A673 (cell line): ENCODE data around the gene OCEL1. TPM values are rescaled to one million over a fixed set of nuclear protein-coding genes. Genes with fewer than 3 reads are reported as not detected.

Source experiments
- BruUV-seq: library from RNA; stranded (reverse); fragments of 400-500 nt; replicated peaks from 2 replicates; lab custom pipeline; 2021; lab: Mats Ljungman, UMichigan
- CTCF ChIA-PET: fragments of 300-600 bp; sonication (Branson Sonifier 250); formaldehyde crosslinking; loops from one replicate; lab custom pipeline; 2022; ENCODE audit warnings: antibody characterized with exemption; lab: Charles Lee
- POLR2A ChIA-PET: fragments of 300-600 bp; sonication (Branson Sonifier 250); formaldehyde crosslinking; loops from one replicate; lab custom pipeline; 2022; ENCODE audit warnings: antibody characterized with exemption; ENCODE audit not compliant: low non-redundant PET; lab: Charles Lee
- DNase-seq: peaks from one replicate; pipeline ENCODE4 v3.0.0-alpha.2; 2015; ENCODE audit warnings: low spot score
- H3K27ac ChIP-seq: fragments of 200-600 bp; sonication (generic); 2 replicates; pipeline ENCODE4 v1.5.1; 2016; ENCODE audit warnings: mixed run types, low read depth, mild to moderate bottlenecking, mixed read lengths, antibody characterized with exemption, low read length; ENCODE audit not compliant: poor library complexity, severe bottlenecking
- H3K27me3 ChIP-seq: fragments of 200-600 bp; sonication (generic); replicated peaks from 2 replicates; pipeline ENCODE4 v1.6.1; 2017; ENCODE audit warnings: mixed run types, low read depth, mild to moderate bottlenecking, mixed read lengths, antibody characterized with exemption, low read length; ENCODE audit not compliant: insufficient read depth, poor library complexity
- H3K36me3 ChIP-seq: fragments of 200-600 bp; sonication (generic); 2 replicates; pipeline ENCODE4 v1.6.1; 2016; ENCODE audit warnings: mixed run types, mild to moderate bottlenecking, mixed read lengths, antibody characterized with exemption, low read length; ENCODE audit not compliant: insufficient read depth, poor library complexity, severe bottlenecking
- H3K4me1 ChIP-seq: fragments of 200-600 bp; sonication (generic); 2 replicates; pipeline ENCODE4 v1.6.1; 2017; ENCODE audit warnings: mixed run types, mild to moderate bottlenecking, mixed read lengths, antibody characterized with exemption, low read length; ENCODE audit not compliant: insufficient read depth, poor library complexity, severe bottlenecking
- H3K4me3 ChIP-seq: fragments of 200-600 bp; sonication (generic); 2 replicates; pipeline ENCODE4 v1.5.1; 2016; ENCODE audit warnings: low read depth, mixed run types, mild to moderate bottlenecking, mixed read lengths, low read length; ENCODE audit not compliant: poor library complexity, severe bottlenecking
- H3K9me3 ChIP-seq: fragments of 200-600 bp; sonication (generic); 2 replicates; pipeline ENCODE4 v1.6.1; 2016; ENCODE audit warnings: mixed run types, low read depth, mild to moderate bottlenecking, mixed read lengths, antibody characterized with exemption, low read length; ENCODE audit not compliant: poor library complexity, severe bottlenecking
- EZH2 ChIP-seq: fragments of 200-600 bp; sonication (generic); IDR thresholded peaks from 2 replicates; pipeline ENCODE4 v1.6.1; 2017; ENCODE audit warnings: borderline replicate concordance, low read depth, mild to moderate bottlenecking, mixed read lengths, antibody characterized with exemption, low read length; ENCODE audit not compliant: poor library complexity, severe bottlenecking
- intact Hi-C: fragments of 100-400 bp; cut with micrococcal nuclease; formaldehyde crosslinking; loops from one replicate; pipeline ENCODE4 v1.10.0; 2022; ENCODE audit not compliant: unreplicated experiment
- total RNA-seq: library from RNA; stranded (reverse); gene quantifications from 2 replicates; pipeline ENCODE4 v1.2.3, GENCODE V29; 2021
- TF ChIP-seq, protein P1 (sequence below): fragments of 300-800, 200-600 bp; sonication (generic); conservative IDR thresholded peaks from 2 replicates; pipeline ENCODE4 v1.5.1; 2017; ENCODE audit warnings: low read depth, mild to moderate bottlenecking, antibody characterized with exemption, low read length, moderate library complexity, mixed read lengths

OCEL1 gene
- total RNA-seq, 1 experiment from 2014 or later = 8.2 TPM

DNA sequence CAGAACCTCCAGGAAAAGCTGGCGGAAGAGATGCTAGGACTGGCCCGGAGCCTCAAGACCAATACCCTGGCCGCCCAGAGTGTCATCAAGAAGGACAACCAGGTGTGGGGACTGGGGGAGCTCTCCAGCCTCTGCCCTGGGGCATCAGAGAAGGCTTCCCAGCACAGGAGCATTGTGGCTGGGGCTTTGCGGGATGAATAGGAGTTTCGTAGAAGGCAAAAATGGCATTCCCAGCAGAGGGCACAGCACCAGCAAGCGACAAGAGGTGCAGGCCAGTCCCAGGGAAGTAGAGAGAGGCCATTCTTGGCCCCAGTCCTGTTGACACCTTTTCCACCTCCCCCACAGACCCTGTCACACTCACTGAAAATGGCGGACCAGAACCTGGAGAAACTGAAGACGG, 6.7 kb upstream of the OCEL1 start:
- H3K36me3 ChIP-seq = peaks cover 17% of the 10 kb centered on the region
- no TSS peak for BruUV-seq
- intact Hi-C loops = no loop called here
- peaks cover 13% of the 10 kb centered on the region for H3K4me1 ChIP-seq
- no peaks in the 10 kb centered on the region for H3K9me3 ChIP-seq
- ChIA-PET POLR2A (no interaction called here), CTCF (no interaction called here)
- no peak overlapping the region for H3K27ac ChIP-seq
- no peak for DNase-seq
- no peaks in the 10 kb centered on the region for H3K27me3 ChIP-seq
- H3K4me3 ChIP-seq = no peak overlapping the region
- TF ChIP-seq, protein P1, sequence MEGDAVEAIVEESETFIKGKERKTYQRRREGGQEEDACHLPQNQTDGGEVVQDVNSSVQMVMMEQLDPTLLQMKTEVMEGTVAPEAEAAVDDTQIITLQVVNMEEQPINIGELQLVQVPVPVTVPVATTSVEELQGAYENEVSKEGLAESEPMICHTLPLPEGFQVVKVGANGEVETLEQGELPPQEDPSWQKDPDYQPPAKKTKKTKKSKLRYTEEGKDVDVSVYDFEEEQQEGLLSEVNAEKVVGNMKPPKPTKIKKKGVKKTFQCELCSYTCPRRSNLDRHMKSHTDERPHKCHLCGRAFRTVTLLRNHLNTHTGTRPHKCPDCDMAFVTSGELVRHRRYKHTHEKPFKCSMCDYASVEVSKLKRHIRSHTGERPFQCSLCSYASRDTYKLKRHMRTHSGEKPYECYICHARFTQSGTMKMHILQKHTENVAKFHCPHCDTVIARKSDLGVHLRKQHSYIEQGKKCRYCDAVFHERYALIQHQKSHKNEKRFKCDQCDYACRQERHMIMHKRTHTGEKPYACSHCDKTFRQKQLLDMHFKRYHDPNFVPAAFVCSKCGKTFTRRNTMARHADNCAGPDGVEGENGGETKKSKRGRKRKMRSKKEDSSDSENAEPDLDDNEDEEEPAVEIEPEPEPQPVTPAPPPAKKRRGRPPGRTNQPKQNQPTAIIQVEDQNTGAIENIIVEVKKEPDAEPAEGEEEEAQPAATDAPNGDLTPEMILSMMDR = no peak
- TF ChIP-seq EZH2 = no peak

DNA sequence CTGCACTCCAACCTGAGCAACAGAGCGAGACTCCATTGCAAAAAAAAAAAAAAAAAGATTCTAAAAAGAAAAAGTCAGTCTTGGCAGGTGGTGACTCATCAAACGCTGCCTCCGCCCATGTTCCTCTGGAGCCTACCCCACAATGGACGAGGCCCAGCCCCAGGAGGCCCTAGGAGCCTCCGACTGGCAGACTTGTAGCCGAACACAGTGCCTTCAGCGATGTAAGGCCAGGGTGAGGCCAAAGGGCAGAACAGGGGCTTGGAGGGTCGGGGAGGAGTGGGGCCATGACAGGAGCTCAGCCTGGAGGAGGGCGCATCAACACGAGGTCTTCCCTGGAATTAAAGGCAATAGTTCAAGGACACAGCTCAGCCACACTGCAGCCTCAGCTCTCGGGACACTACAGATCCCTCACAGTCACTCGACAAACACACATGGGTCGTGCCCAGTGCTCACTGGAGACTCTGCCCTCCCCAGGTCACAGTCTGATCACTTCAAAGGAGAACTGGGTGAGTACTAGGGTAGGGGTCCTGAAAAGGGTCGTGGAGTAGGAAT, 5.7 kb upstream of the OCEL1 start:
- peak; percentile 73 for DNase-seq
- intact Hi-C loops = no loop called here
- Histone ChIP-seq H3K9me3 (no peaks in the 10 kb centered on the region), H3K27ac (no peak overlapping the region), H3K36me3 (peaks cover 17% of the 10 kb centered on the region), H3K4me3 (no peak overlapping the region), H3K4me1 (peaks cover 4% of the 10 kb centered on the region), H3K27me3 (no peaks in the 10 kb centered on the region)
- POLR2A ChIA-PET = interaction anchor here (0.6 kb wide), 1 partner anchor 636 kb away, joined by 4 read pairs; no protein-coding TSS in a partner anchor
- CTCF ChIA-PET = no interaction called here
- no TSS peak for BruUV-seq
- TF ChIP-seq, protein P1 = no peak
- TF ChIP-seq EZH2 = no peak

DNA sequence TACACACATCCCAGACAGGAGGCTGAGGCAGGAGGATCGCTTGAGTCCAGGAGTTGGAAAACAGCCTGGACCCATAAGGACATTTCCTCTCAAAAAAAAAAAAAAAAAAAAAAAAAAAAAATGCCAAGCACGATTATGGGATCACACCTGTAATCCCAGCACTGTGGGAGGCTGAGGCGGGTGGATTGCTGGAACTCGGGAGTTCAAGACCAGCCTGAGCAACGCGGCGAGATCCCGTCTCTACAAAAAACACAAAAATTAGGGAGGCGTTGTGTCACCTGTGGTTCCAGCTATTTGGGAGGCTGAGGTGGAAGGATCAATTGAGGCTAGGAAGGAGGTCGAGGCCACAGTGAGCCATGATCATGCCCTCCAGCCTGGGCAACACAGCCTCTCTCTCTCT, 973 bp upstream of the OCEL1 start:
- DNase-seq = no peak
- no TSS peak for BruUV-seq
- H3K36me3 ChIP-seq = no peaks in the 10 kb centered on the region
- H3K27me3 ChIP-seq = no peaks in the 10 kb centered on the region
- no peak overlapping the region for H3K4me3 ChIP-seq
- no peak overlapping the region for H3K27ac ChIP-seq
- no peak for TF ChIP-seq EZH2
- TF ChIP-seq, protein P1 = no peak
- intact Hi-C loops = no loop called here
- POLR2A ChIA-PET = no interaction called here
- no peaks in the 10 kb centered on the region for H3K9me3 ChIP-seq
- H3K4me1 ChIP-seq = peaks cover 5% of the 10 kb centered on the region
- CTCF ChIA-PET = no interaction called here
